ENCODE results near the gene SERGEF.

GRCh38 chr11:17852246-17852645 lies 160.6 kb downstream of the SERGEF start:
- TF ChIP-seq CTCF (IDR thresholded peaks at IDR 0.05; ENCODE audit: insufficient read depth, low read length, poor library complexity, severe bottlenecking), result no peak
- no peak for TF ChIP-seq EZH2phosphoT487 (conservative IDR thresholded peaks at IDR 0.05; ENCODE audit: low read length)
